KOPT-K1 (cell line): Measurements from ENCODE around the gene SORBS2.

Experiments
- H3K27ac ChIP-seq: fragments of 200-600 bp; sonication (generic); 2 replicates; pipeline ENCODE4 v1.5.1; 2016; ENCODE audit warnings: antibody characterized with exemption, mild to moderate bottlenecking, low read depth, low read length; ENCODE audit not compliant: poor library complexity, severe bottlenecking
- H3K36me3 ChIP-seq: fragments of 200-600 bp; sonication (generic); 2 replicates; pipeline ENCODE4 v1.5.1; 2017; ENCODE audit warnings: antibody characterized with exemption, mild to moderate bottlenecking, low read length, moderate library complexity; ENCODE audit not compliant: insufficient read depth
- H3K9me3 ChIP-seq: fragments of 200-600 bp; sonication (generic); 2 replicates; pipeline ENCODE4 v1.5.1; 2017; ENCODE audit warnings: antibody characterized with exemption, low read length, mild to moderate bottlenecking; ENCODE audit not compliant: insufficient read depth, poor library complexity, severe bottlenecking

Gene SORBS2

DNA sequence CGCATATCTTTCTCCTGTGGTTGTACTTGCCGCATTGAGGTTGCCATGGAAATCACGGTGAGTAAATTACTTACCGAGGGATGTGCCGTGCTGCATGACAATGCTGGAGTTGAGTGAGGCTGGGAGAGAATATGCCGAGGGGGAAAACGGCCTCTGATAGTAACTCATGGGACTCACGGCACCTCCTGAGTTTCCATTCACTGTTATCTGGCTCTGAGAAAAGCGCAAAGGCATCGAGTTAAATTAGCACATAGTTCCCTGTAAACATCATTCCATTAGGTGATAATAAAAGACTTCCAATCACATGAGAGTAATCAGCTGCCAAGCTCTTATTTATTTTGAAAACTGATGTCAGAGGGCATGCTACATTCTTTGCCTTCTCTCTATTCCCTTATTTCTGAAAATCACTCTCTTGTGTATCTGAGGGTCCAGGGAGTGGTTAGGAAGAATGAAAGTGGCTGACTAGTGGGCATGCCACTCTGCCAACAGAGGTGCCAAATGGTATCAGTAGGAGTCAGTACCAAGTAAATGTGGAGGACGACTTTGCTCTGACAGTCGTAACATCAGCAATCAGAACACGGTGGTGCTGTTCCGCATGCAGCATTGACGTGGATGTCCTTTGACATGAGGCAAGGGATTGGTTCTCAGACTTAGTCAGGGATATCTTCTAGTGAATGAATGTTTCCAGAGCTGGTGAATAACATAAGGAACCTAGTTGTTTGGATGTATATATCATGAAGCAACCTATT, 149.8 kb downstream of the SORBS2 start:
- Histone ChIP-seq H3K36me3 (no peaks in the 10 kb centered on the region), H3K9me3 (no peaks in the 10 kb centered on the region), H3K27ac (no peak overlapping the region)

DNA sequence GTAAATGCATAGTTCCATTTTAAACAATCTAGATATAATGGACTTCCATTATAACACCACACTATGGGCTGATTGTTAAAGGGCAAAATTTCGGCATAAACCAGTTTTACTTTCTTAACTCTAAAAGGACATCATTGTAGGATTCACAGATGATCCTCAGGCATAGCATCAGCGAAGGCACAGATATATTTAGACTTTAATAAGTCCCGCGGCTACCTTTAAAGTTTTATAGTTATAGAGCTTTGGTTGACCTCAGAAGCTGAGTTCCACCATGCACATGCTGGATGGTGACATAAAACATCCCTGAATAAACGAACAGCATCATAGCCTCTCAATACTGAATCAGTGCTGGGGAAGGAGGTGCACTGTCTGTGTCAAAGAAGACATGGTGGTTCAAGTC, 151.7 kb downstream of the SORBS2 start:
- no peaks in the 10 kb centered on the region for H3K36me3 ChIP-seq

GRCh38 chr4:185657699-185658098, 154.3 kb downstream of the SORBS2 start:
- no peak overlapping the region for H3K27ac ChIP-seq
- H3K36me3 ChIP-seq = no peaks in the 10 kb centered on the region
- no peaks in the 10 kb centered on the region for H3K9me3 ChIP-seq

More for the DNA sequence above, 151.7 kb downstream of the SORBS2 start:
- no peak overlapping the region for H3K27ac ChIP-seq
- H3K9me3 ChIP-seq = no peaks in the 10 kb centered on the region

GRCh38 chr4:185657183-185657582, 154.8 kb downstream of the SORBS2 start:
- no peaks in the 10 kb centered on the region for H3K9me3 ChIP-seq
- H3K36me3 ChIP-seq = no peaks in the 10 kb centered on the region
- no peak overlapping the region for H3K27ac ChIP-seq

- no peaks in the 10 kb centered on the region for H3K36me3 ChIP-seq
- no peak overlapping the region for H3K27ac ChIP-seq
- H3K9me3 ChIP-seq = no peaks in the 10 kb centered on the region
These were observed 155.5 kb downstream of the SORBS2 start for GRCh38 chr4:185656467-185656931.

- H3K27ac ChIP-seq = no peak overlapping the region
These were observed 156.9 kb downstream of the SORBS2 start for GRCh38 chr4:185654965-185655554.

GRCh38 chr4:185654311-185654710, 157.7 kb downstream of the SORBS2 start:
- no peak overlapping the region for H3K27ac ChIP-seq
- H3K36me3 ChIP-seq = no peaks in the 10 kb centered on the region
- H3K9me3 ChIP-seq = no peaks in the 10 kb centered on the region

More at GRCh38 chr4:185654965-185655554, 156.9 kb downstream of the SORBS2 start:
- Histone ChIP-seq H3K9me3 (no peaks in the 10 kb centered on the region), H3K36me3 (no peaks in the 10 kb centered on the region)

- H3K9me3 ChIP-seq = no peaks in the 10 kb centered on the region
- no peaks in the 10 kb centered on the region for H3K36me3 ChIP-seq
- H3K27ac ChIP-seq = no peak overlapping the region
These were observed 160.1 kb downstream of the SORBS2 start for GRCh38 chr4:185651851-185652250.

DNA sequence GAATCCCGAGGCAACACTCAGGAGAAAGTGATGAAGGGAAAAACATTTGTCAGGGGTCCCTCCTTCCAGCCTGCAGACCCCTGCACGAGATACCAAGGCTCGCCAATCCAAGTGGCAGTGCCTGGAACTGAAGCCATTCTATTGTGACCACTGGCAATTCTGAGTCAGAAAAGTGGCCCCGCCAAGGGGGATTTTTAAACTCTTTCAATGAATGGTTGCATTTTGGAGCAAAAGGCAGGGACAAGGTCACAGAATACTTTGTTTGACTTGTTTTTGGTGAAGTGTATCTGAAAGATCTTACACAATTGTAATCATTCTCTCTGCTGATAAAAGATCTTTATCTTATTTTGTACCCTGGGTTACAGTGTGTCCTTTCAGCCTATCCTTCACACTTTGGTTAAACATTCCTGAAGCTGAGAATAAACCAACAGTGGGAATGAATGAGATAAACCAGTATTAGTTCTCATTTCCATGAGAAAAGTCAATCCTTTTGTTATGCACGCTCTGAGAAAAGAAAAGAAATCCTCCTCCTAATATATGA, 160.8 kb downstream of the SORBS2 start:
- Histone ChIP-seq H3K36me3 (no peaks in the 10 kb centered on the region), H3K27ac (no peak overlapping the region), H3K9me3 (no peaks in the 10 kb centered on the region)

GRCh38 chr4:185648631-185649030, 163.4 kb downstream of the SORBS2 start:
- Histone ChIP-seq H3K36me3 (no peaks in the 10 kb centered on the region), H3K27ac (no peak overlapping the region), H3K9me3 (no peaks in the 10 kb centered on the region)

DNA sequence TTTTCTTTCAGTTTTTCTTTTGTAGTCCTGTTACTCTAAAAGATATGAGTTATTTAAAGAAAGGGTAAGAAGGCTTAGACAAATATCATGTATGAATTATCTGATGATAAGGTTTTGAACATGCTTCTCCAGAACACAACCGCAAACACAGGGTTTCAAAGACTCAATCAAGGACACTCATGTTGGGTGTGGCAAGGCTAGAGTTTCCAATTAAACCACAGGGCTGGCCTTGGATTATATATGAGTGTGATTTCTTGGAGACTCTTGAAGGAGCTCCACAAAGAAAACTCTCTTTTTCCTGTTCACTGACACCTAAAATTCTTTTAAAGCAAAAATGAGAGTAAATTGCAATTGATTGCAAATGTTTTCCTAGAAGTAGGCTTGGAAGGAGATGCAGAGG, 166.6 kb downstream of the SORBS2 start:
- H3K27ac ChIP-seq = no peak overlapping the region
- H3K9me3 ChIP-seq = no peaks in the 10 kb centered on the region
- no peaks in the 10 kb centered on the region for H3K36me3 ChIP-seq

DNA sequence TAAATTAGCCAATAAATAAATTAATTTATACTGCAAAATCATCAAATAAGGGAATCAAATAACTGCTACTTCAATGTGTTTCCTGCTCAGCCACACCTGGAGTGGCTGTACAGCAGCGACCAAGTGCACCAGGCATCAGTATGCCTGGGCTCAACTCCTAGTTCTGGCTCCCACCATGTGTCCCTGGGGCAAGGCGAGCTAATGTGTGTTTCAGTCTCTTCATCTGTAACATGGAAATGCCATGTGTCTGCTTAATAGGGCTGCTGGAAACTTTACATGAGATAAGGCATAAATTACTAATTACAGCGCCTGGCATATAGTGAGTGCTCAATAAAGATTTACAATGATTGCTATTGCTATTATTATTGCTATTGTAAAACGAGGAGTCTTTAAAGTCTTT, 167.6 kb downstream of the SORBS2 start:
- no peaks in the 10 kb centered on the region for H3K36me3 ChIP-seq
- no peak overlapping the region for H3K27ac ChIP-seq
- no peaks in the 10 kb centered on the region for H3K9me3 ChIP-seq

DNA sequence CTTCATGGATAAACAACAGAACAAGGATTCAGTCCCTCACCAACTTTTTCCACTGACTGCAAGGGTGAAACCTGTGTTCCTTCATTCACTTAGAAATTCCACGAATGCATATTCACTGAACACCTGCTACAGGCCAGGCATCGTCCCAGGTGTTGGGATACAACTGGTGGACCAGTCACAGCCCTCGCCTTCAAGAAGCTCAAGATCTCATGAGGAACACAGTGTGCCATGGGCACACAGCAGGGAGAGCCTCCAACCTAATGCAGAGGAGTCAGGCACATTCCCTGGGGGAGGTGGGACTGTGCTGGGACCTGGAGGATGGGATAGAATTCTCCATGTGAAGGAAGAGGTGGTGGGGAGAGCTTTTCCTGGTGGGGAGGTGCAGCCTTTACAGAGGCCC, 169.1 kb downstream of the SORBS2 start:
- Histone ChIP-seq H3K9me3 (no peaks in the 10 kb centered on the region), H3K27ac (no peak overlapping the region), H3K36me3 (no peaks in the 10 kb centered on the region)

GRCh38 chr4:185640811-185641675, 171.0 kb downstream of the SORBS2 start:
- Histone ChIP-seq H3K27ac (no peak overlapping the region), H3K36me3 (no peaks in the 10 kb centered on the region)

More at GRCh38 chr4:185640811-185641675, 171.0 kb downstream of the SORBS2 start:
- H3K9me3 ChIP-seq = no peaks in the 10 kb centered on the region
